ENCODE data around the gene CDPF1. TPM values are rescaled to one million over a fixed set of nuclear protein-coding genes. Genes with fewer than 3 reads are reported as not detected.

CDPF1 gene
- polyA plus RNA-seq, 3 donors: 8.3 to 8.4 (median 8.3) TPM

GRCh38 chr22:46224044-46224897 is 25.8 kb downstream of the CDPF1 start:
- H3K9me3 Mint-ChIP-seq: no peaks in the 10 kb centered on the region
- no peak overlapping the region for H3K4me2 ChIP-seq (replicated peaks; ENCODE audit: extremely low read depth, low read length, poor library complexity, severe bottlenecking)

GRCh38 chr22:46220921-46221320 is 29.2 kb downstream of the CDPF1 start:
- Histone ChIP-seq H3K4me1 (ENCODE audit: control insufficient read depth in 1 of 2, insufficient read depth in 2 of 2, low read length in 2 of 2) (no peaks in the 10 kb centered on the region), H3K4me2 (replicated peaks; ENCODE audit: extremely low read depth, low read length, poor library complexity, severe bottlenecking) (no peak overlapping the region), H3K27ac (ENCODE audit: low read depth in 1 of 2, low read length in 2 of 2) (no peak overlapping the region), H3K9ac (ENCODE audit: insufficient read depth, low read length, poor library complexity, severe bottlenecking) (no peak overlapping the region), H3K36me3 (replicated peaks in 1 of 2; ENCODE audit: control insufficient read depth in 1 of 2, insufficient read depth in 2 of 2, low read length in 2 of 2) (peaks cover 30 to 74% of the 10 kb centered on the region in 2 donors), H4K20me1 (ENCODE audit: insufficient read depth, low read length) (no peaks in the 10 kb centered on the region), H3K27me3 (ENCODE audit: control insufficient read depth in 2 of 2, insufficient read depth in 2 of 2, low read length in 2 of 2) (no peaks in the 10 kb centered on the region), H3K9me3 (replicated peaks in 1 of 2; ENCODE audit: control insufficient read depth in 1 of 2, insufficient read depth in 1 of 2, low read length in 2 of 2) (no peaks in the 10 kb centered on the region), H3K4me3 (replicated peaks in 1 of 3; ENCODE audit: low read depth in 2 of 3, low read length in 3 of 3) (no peak overlapping the region), H3K79me2 (ENCODE audit: insufficient read depth, low read length) (no peaks in the 10 kb centered on the region), H2AFZ (ENCODE audit: insufficient read depth, low read depth, low read length, poor library complexity, severe bottlenecking) (no peak overlapping the region)
- Mint-ChIP-seq H3K9me3 (no peaks in the 10 kb centered on the region), H3K27me3 (ENCODE audit: low read depth in 3 of 3) (no peaks in the 10 kb centered on the region), H3K4me3 (no peak overlapping the region), H3K4me1 (no peaks in the 10 kb centered on the region), H3K36me3 (peaks cover 72 to 84% of the 10 kb centered on the region in 2 donors), H3K27ac (no peak overlapping the region)
- TF ChIP-seq CTCF (IDR thresholded peaks at IDR 0.05): no peak
- WGBS (ENCODE audit: insufficient coverage): 92% methylated on average over 3 of the region's 5 CpGs
- intact Hi-C loops (cut with micrococcal nuclease): no loop called here
- no peak for DNase-seq

More at GRCh38 chr22:46224044-46224897, 25.8 kb downstream of the CDPF1 start:
- H3K27ac ChIP-seq (ENCODE audit: low read depth in 1 of 2, low read length in 2 of 2): no peak overlapping the region
- intact Hi-C loops (cut with micrococcal nuclease): no loop called here
- H2AFZ ChIP-seq (ENCODE audit: insufficient read depth, low read depth, low read length, poor library complexity, severe bottlenecking): no peak overlapping the region
- Mint-ChIP-seq H3K4me3 (no peak overlapping the region), H3K27me3 (ENCODE audit: low read depth in 3 of 3) (peaks cover 0 to 3% (median 0%) of the 10 kb centered on the region in 3 donors), H3K4me1 (no peaks in the 10 kb centered on the region), H3K27ac (no peak overlapping the region), H3K36me3 (peaks cover 51 to 54% of the 10 kb centered on the region in 2 donors)
- no peaks in the 10 kb centered on the region for H3K79me2 ChIP-seq (ENCODE audit: insufficient read depth, low read length)
- H3K9ac ChIP-seq (ENCODE audit: insufficient read depth, low read length, poor library complexity, severe bottlenecking): no peak overlapping the region
- H3K36me3 ChIP-seq (replicated peaks in 1 of 2; ENCODE audit: control insufficient read depth in 1 of 2, insufficient read depth in 2 of 2, low read length in 2 of 2): peaks cover 12 to 42% of the 10 kb centered on the region in 2 donors
- no peak for TF ChIP-seq CTCF (IDR thresholded peaks at IDR 0.05)
- no peaks in the 10 kb centered on the region for H3K9me3 ChIP-seq (replicated peaks in 1 of 2; ENCODE audit: control insufficient read depth in 1 of 2, insufficient read depth in 1 of 2, low read length in 2 of 2)
- WGBS (ENCODE audit: insufficient coverage): 97% methylated on average over 21 of the region's 23 CpGs
- peaks cover 0 to 3% of the 10 kb centered on the region in 2 donors for H3K4me1 ChIP-seq (ENCODE audit: control insufficient read depth in 1 of 2, insufficient read depth in 2 of 2, low read length in 2 of 2)
- no peaks in the 10 kb centered on the region for H4K20me1 ChIP-seq (ENCODE audit: insufficient read depth, low read length)
- DNase-seq: no peak
- H3K4me3 ChIP-seq (replicated peaks in 1 of 3; ENCODE audit: low read depth in 2 of 3, low read length in 3 of 3): no peak overlapping the region
- H3K27me3 ChIP-seq (ENCODE audit: control insufficient read depth in 2 of 2, insufficient read depth in 2 of 2, low read length in 2 of 2): no peaks in the 10 kb centered on the region

Measured in CD14-positive monocyte (primary cell).